GM23248 (cell line): ENCODE results near the gene PTH2.

Source experiments
- EZH2 ChIP-seq: fragments of 200-600 bp; sonication (generic); IDR thresholded peaks from 2 replicates; pipeline ENCODE4 v1.6.1; 2018; ENCODE audit warnings: antibody characterized with exemption, mild to moderate bottlenecking; ENCODE audit not compliant: insufficient read depth, poor library complexity, severe bottlenecking
- EZH2phosphoT487 ChIP-seq: fragments of 200-600 bp; sonication (generic); IDR thresholded peaks from 2 replicates; pipeline ENCODE4 v1.6.1; 2018; ENCODE audit warnings: antibody characterized with exemption, moderate library complexity, mild to moderate bottlenecking, low read depth; ENCODE audit not compliant: insufficient read depth

- TF ChIP-seq EZH2 (no peak), EZH2phosphoT487 (no peak)
Observed at GRCh38 chr19:49396738-49397505, 26.3 kb downstream of the PTH2 start.
